Endothelial cell of umbilical vein (primary cell): ENCODE data around the gene MAPKAPK2. TPM values are rescaled to one million over a fixed set of nuclear protein-coding genes. Genes with fewer than 3 reads are reported as not detected.
"Not testable (repeated sequence)": the region's sequence is repeated elsewhere in the genome, so short reads cannot be mapped to it uniquely, and the experiment has no call there.

ENCODE experiments used
- BruUV-seq: library from RNA; stranded (reverse); fragments of 400-500 nt; replicated peaks from 2 replicates; lab custom pipeline; 2021; lab: Mats Ljungman, UMichigan
- CTCF ChIA-PET: fragments of 300-600, 350-600 bp; sonication (Branson Sonifier 250); formaldehyde crosslinking; loops from one replicate; lab custom pipeline; 2021; ENCODE audit warnings: antibody characterized with exemption, inconsistent platforms; lab: Charles Lee
- POLR2A ChIA-PET: fragments of 300-600, 350-600 bp; sonication (Branson Sonifier 250); formaldehyde crosslinking; loops from one replicate; lab custom pipeline; 2021; ENCODE audit warnings: antibody characterized with exemption, inconsistent platforms; lab: Charles Lee
- DNase-seq: peaks from one replicate; pipeline ENCODE4 v3.0.0-alpha.2; 2011; ENCODE audit warnings: low read depth, low spot score
- FAIRE-seq: peaks from 2 replicates; lab custom pipeline; 2011; peaks lifted over from hg19 to GRCh38; lab: Jason Lieb, UNC
- H2AFZ ChIP-seq: 2 replicates; pipeline ENCODE4 v1.6.0; 2012; ENCODE audit warnings: low read depth, low read length, control low read depth, inconsistent platforms
- H3K27ac ChIP-seq: 2 replicates; pipeline ENCODE4 v1.5.1; 2011; ENCODE audit warnings: low read depth, mild to moderate bottlenecking, control low read depth, low read length, moderate library complexity; ENCODE audit not compliant: insufficient read depth
- H3K27me3 ChIP-seq, 2 experiments: 2 replicates each; pipeline versions ENCODE4 v1.6.0 to v1.6.1; 2011; ENCODE audit warnings: low read length in 2 of 2, mixed read lengths in 1 of 2; ENCODE audit not compliant: control insufficient read depth in 2 of 2, insufficient read depth in 2 of 2
- H3K36me3 ChIP-seq, 2 experiments: 2 replicates in 1 of 2; 3 replicates in 1 of 2; pipeline ENCODE4 v1.5.1; 2011; ENCODE audit warnings: low read length in 2 of 2, mild to moderate bottlenecking in 1 of 2, moderate library complexity in 1 of 2; ENCODE audit not compliant: control insufficient read depth in 2 of 2, insufficient read depth in 2 of 2; ENCODE audit errors: extremely low read depth in 1 of 2
- H3K4me1 ChIP-seq: 3 replicates; pipeline ENCODE4 v1.5.1; 2011; ENCODE audit warnings: mild to moderate bottlenecking, low read length; ENCODE audit not compliant: control insufficient read depth, insufficient read depth; ENCODE audit errors: extremely low read depth
- H3K4me2 ChIP-seq: 2 replicates; pipeline ENCODE4 v1.6.1; 2011; ENCODE audit warnings: low read length, control low read depth, mixed read lengths; ENCODE audit not compliant: insufficient read depth
- H3K4me3 ChIP-seq, 3 experiments: fragments of 200-600 bp in 1 of 3; sonication (generic), shearing (Covaris generic) in 1 of 3; replicated peaks in 1 of 3; 2 replicates each; pipeline ENCODE4 v1.5.1; 2011 to 2016; ENCODE audit warnings: control low read depth in 3 of 3, low read length in 3 of 3, mild to moderate bottlenecking in 2 of 3, inconsistent platforms in 1 of 3, low read depth in 1 of 3, moderate library complexity in 1 of 3; ENCODE audit not compliant: insufficient read depth in 1 of 3
- H3K79me2 ChIP-seq: 2 replicates; pipeline ENCODE4 v1.6.0; 2012; ENCODE audit warnings: low read length, inconsistent platforms; ENCODE audit not compliant: control insufficient read depth, insufficient read depth
- H3K9ac ChIP-seq: replicated peaks from 2 replicates; pipeline ENCODE3; 2011; ENCODE audit warnings: low read length, control low read depth; ENCODE audit not compliant: insufficient read depth; ENCODE audit errors: extremely low read depth
- H3K9me1 ChIP-seq: replicated peaks from 3 replicates; pipeline ENCODE4 v1.6.0; 2011; ENCODE audit warnings: mild to moderate bottlenecking, low read length; ENCODE audit not compliant: control insufficient read depth, insufficient read depth; ENCODE audit errors: extremely low read depth
- H3K9me3 ChIP-seq: replicated peaks from 2 replicates; pipeline ENCODE4 v1.5.1; 2012; ENCODE audit warnings: low read length, inconsistent platforms; ENCODE audit not compliant: control insufficient read depth, insufficient read depth
- H4K20me1 ChIP-seq: replicated peaks from 2 replicates; pipeline ENCODE3; 2011; ENCODE audit warnings: mild to moderate bottlenecking, low read length; ENCODE audit not compliant: control insufficient read depth, insufficient read depth; ENCODE audit errors: extremely low read depth
- CTCF ChIP-seq, 2 donors: IDR thresholded peaks; 1 replicate in 1 of 2; 2 replicates in 1 of 2; pipeline ENCODE4 v1.5.1; 2011; ENCODE audit warnings: low read length in 2 of 2, mild to moderate bottlenecking in 2 of 2, moderate library complexity in 2 of 2, control low read depth in 1 of 2, inconsistent platforms in 1 of 2, low read depth in 1 of 2; ENCODE audit not compliant: insufficient read depth in 1 of 2; ENCODE audit errors: extremely low read depth in 1 of 2
- EZH2 ChIP-seq: IDR thresholded peaks from 2 replicates; pipeline ENCODE4 v1.6.1; 2012; ENCODE audit warnings: borderline replicate concordance, low read depth, mild to moderate bottlenecking, moderate library complexity, low read length, inconsistent platforms; ENCODE audit not compliant: severe bottlenecking
- FOS ChIP-seq: IDR thresholded peaks from 2 replicates; pipeline ENCODE4 v1.6.1; 2011; ENCODE audit warnings: mild to moderate bottlenecking, low read length, moderate library complexity, borderline replicate concordance; ENCODE audit not compliant: insufficient read depth
- GATA2 ChIP-seq: IDR thresholded peaks from 2 replicates; pipeline ENCODE4 v1.7.0; 2011; ENCODE audit warnings: low read depth, mild to moderate bottlenecking, moderate library complexity, mixed read lengths, low read length; ENCODE audit not compliant: insufficient read length, insufficient read depth
- JUN ChIP-seq: IDR thresholded peaks from 2 replicates; pipeline ENCODE4 v1.6.1; 2011; ENCODE audit warnings: borderline replicate concordance, low read depth; ENCODE audit not compliant: insufficient read length, insufficient read depth
- MAX ChIP-seq: IDR thresholded peaks from 2 replicates; pipeline ENCODE4 v1.6.1; 2011; ENCODE audit not compliant: insufficient read depth, insufficient read length
- MYC ChIP-seq: IDR thresholded peaks from one replicate; pipeline ENCODE4 v1.6.1; 2011; ENCODE audit warnings: mild to moderate bottlenecking, low read depth, low read length
- POLR2A ChIP-seq: IDR thresholded peaks from 2 replicates; pipeline ENCODE4 v1.6.1; 2012; ENCODE audit warnings: low read depth, mild to moderate bottlenecking, control low read depth, low read length
- POLR2AphosphoS5 ChIP-seq: IDR thresholded peaks from 2 replicates; pipeline ENCODE4 v1.6.1; 2012; ENCODE audit warnings: low read depth, mild to moderate bottlenecking, control low read depth, low read length, moderate library complexity; ENCODE audit not compliant: insufficient read depth
- dilution Hi-C: fragments of 300-500 bp; cut with MboI; formaldehyde crosslinking; loops from one replicate; pipeline ENCODE4 v1.15.0; 2019; ENCODE audit warnings: low sequenced_read_pairs; ENCODE audit not compliant: extremely low pct_ligation_motif_present
- intact Hi-C: fragments of 100-400 bp; cut with micrococcal nuclease; formaldehyde crosslinking; loops from one replicate; pipeline ENCODE4 v1.10.0; 2022
- polyA plus RNA-seq, 4 experiments: library from polyadenylated mRNA; depleted of rRNA in 3 of 4; stranded (reverse) in 3 of 4; unstranded in 1 of 4; fragments of >200 nt; gene quantifications; 2 replicates each; pipeline versions ENCODE4 v1.2.1 to v1.2.3, GENCODE V29; 2011 to 2012; ENCODE audit warnings: missing spikeins in 1 of 4
- total RNA-seq: library from RNA; stranded (reverse); gene quantifications from 2 replicates; pipeline ENCODE4 v1.2.3, GENCODE V29; 2021

MAPKAPK2 gene
- total and polyA plus RNA-seq, 2 donors (not counting 3 experiments of a cell fraction or from before 2014, with no cell fraction given), result 52.9 to 69.1 TPM

- H2AFZ ChIP-seq, result no peak overlapping the region
- H3K9me3 ChIP-seq, result no peaks in the 10 kb centered on the region
- H3K27ac ChIP-seq, result no peak overlapping the region
- intact Hi-C loops (no loop called here), dilution Hi-C loops (no loop called here)
- no peaks in the 10 kb centered on the region for H3K36me3 ChIP-seq
- H3K9ac ChIP-seq, result no peak overlapping the region
- H4K20me1 ChIP-seq, result no peaks in the 10 kb centered on the region
- no peak for FAIRE-seq
- DNase-seq, result no peak
- H3K4me2 ChIP-seq, result no peak overlapping the region
- ChIA-PET POLR2A (no interaction called here), CTCF (interaction anchor here (1.2 kb wide), 1 partner anchor 9 kb away, joined by 3 read pairs; no protein-coding TSS in a partner anchor)
- no TSS peak for BruUV-seq
- H3K4me1 ChIP-seq, result no peaks in the 10 kb centered on the region
- no peaks in the 10 kb centered on the region for H3K9me1 ChIP-seq
- H3K79me2 ChIP-seq, result no peaks in the 10 kb centered on the region
- no peak overlapping the region for H3K4me3 ChIP-seq
- peaks cover 0 to 3% of the 10 kb centered on the region in 2 experiments for H3K27me3 ChIP-seq
- no peak for TF ChIP-seq POLR2AphosphoS5
- TF ChIP-seq MAX, result no peak
- TF ChIP-seq JUN, result no peak
- no peak for TF ChIP-seq CTCF (IDR thresholded peaks at IDR 0.05; ENCODE audit: extremely low read depth in 1 of 2, insufficient read depth in 1 of 2, low read depth in 1 of 2, low read length in 2 of 2)
- TF ChIP-seq GATA2, result no peak
- no peak for TF ChIP-seq POLR2A
- no peak for TF ChIP-seq MYC
- no peak for TF ChIP-seq FOS
- TF ChIP-seq EZH2, result no peak
These were observed 93.3 kb downstream of the MAPKAPK2 start for GRCh38 chr1:206778031-206778430.

- H3K36me3 ChIP-seq, H3K4me1 ChIP-seq, FAIRE-seq, H3K9ac ChIP-seq, dilution Hi-C loops, H3K27me3 ChIP-seq, H3K9me1 ChIP-seq, H3K4me2 ChIP-seq, intact Hi-C loops, CTCF ChIA-PET, H3K9me3 ChIP-seq, H3K4me3 ChIP-seq, DNase-seq, H3K27ac ChIP-seq, H3K79me2 ChIP-seq, H4K20me1 ChIP-seq, H2AFZ ChIP-seq, POLR2A ChIA-PET, BruUV-seq: not testable (repeated sequence)
These were observed 94.2 kb downstream of the MAPKAPK2 start for GRCh38 chr1:206778911-206779310.
